PFSK-1 (cell line): ENCODE data around the gene KRTAP10-6.

Source experiments
- FOXP2 ChIP-seq: optimal IDR thresholded peaks from 2 replicates; pipeline ENCODE3; 2011; ENCODE audit warnings: borderline replicate concordance, control low read depth, inconsistent platforms; ENCODE audit not compliant: insufficient read depth; ENCODE audit errors: extremely low read length, extremely low read depth
- POLR2AphosphoS5 ChIP-seq: IDR thresholded peaks from 2 replicates; pipeline ENCODE4 v1.6.1; 2012; ENCODE audit warnings: low read depth, mild to moderate bottlenecking, control low read depth, low read length, moderate library complexity
- SIN3A ChIP-seq: IDR thresholded peaks from 2 replicates; pipeline ENCODE4 v1.6.1; 2012; ENCODE audit warnings: mild to moderate bottlenecking, low read length, moderate library complexity, borderline replicate concordance; ENCODE audit not compliant: insufficient read depth
- TAF1 ChIP-seq: IDR thresholded peaks from 2 replicates; pipeline ENCODE4 v1.6.1; 2012; ENCODE audit warnings: low read length, control low read depth, borderline replicate concordance; ENCODE audit not compliant: insufficient read depth
- TF ChIP-seq, protein P1 (sequence below), 2 experiments: IDR thresholded peaks; 2 replicates each; pipeline versions ENCODE4 v1.6.1 to v1.8.0; 2011 to 2012; ENCODE audit warnings: low read depth in 2 of 2, low read length in 2 of 2, control low read depth in 1 of 2, inconsistent platforms in 1 of 2, mild to moderate bottlenecking in 1 of 2, moderate library complexity in 1 of 2; ENCODE audit not compliant: insufficient read depth in 1 of 2

- TF ChIP-seq SIN3A (no peak), POLR2AphosphoS5 (no peak), TAF1 (no peak), FOXP2 (no peak)
- TF ChIP-seq, protein P1, sequence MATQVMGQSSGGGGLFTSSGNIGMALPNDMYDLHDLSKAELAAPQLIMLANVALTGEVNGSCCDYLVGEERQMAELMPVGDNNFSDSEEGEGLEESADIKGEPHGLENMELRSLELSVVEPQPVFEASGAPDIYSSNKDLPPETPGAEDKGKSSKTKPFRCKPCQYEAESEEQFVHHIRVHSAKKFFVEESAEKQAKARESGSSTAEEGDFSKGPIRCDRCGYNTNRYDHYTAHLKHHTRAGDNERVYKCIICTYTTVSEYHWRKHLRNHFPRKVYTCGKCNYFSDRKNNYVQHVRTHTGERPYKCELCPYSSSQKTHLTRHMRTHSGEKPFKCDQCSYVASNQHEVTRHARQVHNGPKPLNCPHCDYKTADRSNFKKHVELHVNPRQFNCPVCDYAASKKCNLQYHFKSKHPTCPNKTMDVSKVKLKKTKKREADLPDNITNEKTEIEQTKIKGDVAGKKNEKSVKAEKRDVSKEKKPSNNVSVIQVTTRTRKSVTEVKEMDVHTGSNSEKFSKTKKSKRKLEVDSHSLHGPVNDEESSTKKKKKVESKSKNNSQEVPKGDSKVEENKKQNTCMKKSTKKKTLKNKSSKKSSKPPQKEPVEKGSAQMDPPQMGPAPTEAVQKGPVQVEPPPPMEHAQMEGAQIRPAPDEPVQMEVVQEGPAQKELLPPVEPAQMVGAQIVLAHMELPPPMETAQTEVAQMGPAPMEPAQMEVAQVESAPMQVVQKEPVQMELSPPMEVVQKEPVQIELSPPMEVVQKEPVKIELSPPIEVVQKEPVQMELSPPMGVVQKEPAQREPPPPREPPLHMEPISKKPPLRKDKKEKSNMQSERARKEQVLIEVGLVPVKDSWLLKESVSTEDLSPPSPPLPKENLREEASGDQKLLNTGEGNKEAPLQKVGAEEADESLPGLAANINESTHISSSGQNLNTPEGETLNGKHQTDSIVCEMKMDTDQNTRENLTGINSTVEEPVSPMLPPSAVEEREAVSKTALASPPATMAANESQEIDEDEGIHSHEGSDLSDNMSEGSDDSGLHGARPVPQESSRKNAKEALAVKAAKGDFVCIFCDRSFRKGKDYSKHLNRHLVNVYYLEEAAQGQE (IDR thresholded peaks at IDR 0.05; ENCODE audit: insufficient read depth in 1 of 2, low read depth in 2 of 2, low read length in 2 of 2), result no peak
Observed at GRCh38 chr21:44566403-44566802, 25.9 kb downstream of the KRTAP10-6 start.
